ENCODE data around the gene SMARCB1.

SMARCB1 gene

GRCh38 chr22:23763579-23763945 lies 23.2 kb upstream of the SMARCB1 start:
- no peak for DNase-seq

- no peak for DNase-seq
Observed at GRCh38 chr22:23763954-23764353, 22.8 kb upstream of the SMARCB1 start.

GRCh38 chr22:23764899-23765881 lies 21.6 kb upstream of the SMARCB1 start:
- DNase-seq = no peak

GRCh38 chr22:23767303-23767672 lies 19.5 kb upstream of the SMARCB1 start:
- DNase-seq = no peak

- DNase-seq = peak; percentile 31
Observed at GRCh38 chr22:23767673-23768548, 18.9 kb upstream of the SMARCB1 start, which contains the start of gene CHCHD10. Gene CHCHD10, minus strand, starts transcription at chr22:23767972. Its CDS starts 98 bp downstream, at chr22:23767874.

GRCh38 chr22:23769321-23769965 lies 17.3 kb upstream of the SMARCB1 start:
- DNase-seq = no peak

- no peak for DNase-seq
Observed at GRCh38 chr22:23772315-23772648, 14.5 kb upstream of the SMARCB1 start.

GRCh38 chr22:23772649-23773473 lies 13.9 kb upstream of the SMARCB1 start, which contains the start of gene MMP11:
Gene MMP11, plus strand, starts transcription at chr22:23772849. Its CDS starts 22 bp downstream, at chr22:23772871.
- peak; percentile 3 for DNase-seq

- DNase-seq = peak; percentile 16
Observed at GRCh38 chr22:23773483-23774113, 13.2 kb upstream of the SMARCB1 start.

- DNase-seq = no peak
Observed at GRCh38 chr22:23774114-23774921, 12.4 kb upstream of the SMARCB1 start.

GRCh38 chr22:23774922-23775436 lies 11.8 kb upstream of the SMARCB1 start:
- no peak for DNase-seq

GRCh38 chr22:23775779-23776375 lies 10.9 kb upstream of the SMARCB1 start:
- no peak for DNase-seq

GRCh38 chr22:23777776-23778576 lies 8.8 kb upstream of the SMARCB1 start:
- no peak for DNase-seq

- no peak for DNase-seq
Observed at GRCh38 chr22:23778577-23778900, 8.2 kb upstream of the SMARCB1 start.

GRCh38 chr22:23779083-23779482 lies 7.7 kb upstream of the SMARCB1 start:
- DNase-seq = no peak

GRCh38 chr22:23779731-23780130 lies 7.0 kb upstream of the SMARCB1 start:
- DNase-seq = no peak

GRCh38 chr22:23780146-23780748 lies 6.5 kb upstream of the SMARCB1 start:
- DNase-seq = no peak

- no peak for DNase-seq
Observed at GRCh38 chr22:23781065-23781464, 5.7 kb upstream of the SMARCB1 start.

Data from DMS79 treated with DMSO at 0.1 percent for 48 hours (cell line).